Ishikawa (cell line): ENCODE measurements around the gene PSME4.

Source experiments
- CEBPB ChIP-seq: IDR thresholded peaks from 2 replicates; pipeline ENCODE4 v1.6.1; 2012
- CREB1 ChIP-seq: IDR thresholded peaks from 2 replicates; pipeline ENCODE4 v1.6.1; 2012; ENCODE audit warnings: low read depth
- EP300 ChIP-seq: IDR thresholded peaks from 2 replicates; pipeline ENCODE4 v1.6.1; 2012; ENCODE audit warnings: borderline replicate concordance
- NFIC ChIP-seq: IDR thresholded peaks from 2 replicates; pipeline ENCODE4 v1.6.1; 2012
- RAD21 ChIP-seq: IDR thresholded peaks from 2 replicates; pipeline ENCODE4 v1.6.1; 2012; ENCODE audit warnings: low read depth
- TAF1 ChIP-seq: IDR thresholded peaks from 2 replicates; pipeline ENCODE4 v1.6.1; 2012; ENCODE audit warnings: low read depth, mild to moderate bottlenecking
- TCF12 ChIP-seq: IDR thresholded peaks from 2 replicates; pipeline ENCODE4 v1.6.1; 2012; ENCODE audit warnings: low read depth
- YY1 ChIP-seq: IDR thresholded peaks from 2 replicates; pipeline ENCODE4 v1.6.1; 2012; ENCODE audit warnings: low read depth
- ZBTB7A ChIP-seq: IDR thresholded peaks from 2 replicates; pipeline ENCODE4 v1.6.1; 2012; ENCODE audit warnings: low read depth
- TF ChIP-seq, protein P1 (sequence below): IDR thresholded peaks from 2 replicates; pipeline ENCODE4 v1.6.1; 2012; ENCODE audit warnings: low read depth, mild to moderate bottlenecking

DNA sequence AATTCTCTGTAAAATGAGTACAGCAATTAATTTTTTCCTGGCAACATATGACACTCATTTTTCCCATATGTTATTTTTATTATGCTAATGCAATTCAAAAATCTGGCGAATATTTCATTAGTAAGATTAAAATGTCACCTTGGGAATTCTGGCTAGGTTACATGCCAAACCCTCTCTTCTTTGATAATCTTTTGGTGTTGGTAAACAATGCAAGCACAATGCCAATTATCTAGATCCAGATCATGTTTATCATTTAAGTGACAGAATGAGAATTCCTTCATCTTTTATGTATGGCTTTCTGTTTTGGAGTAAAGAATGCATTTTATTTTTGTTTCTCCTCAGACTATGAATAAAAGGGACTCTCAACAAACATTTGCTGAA, 144.8 kb downstream of the PSME4 start:
- TF ChIP-seq CREB1 (no peak), ZBTB7A (no peak), EP300 (no peak), TAF1 (no peak), NFIC (no peak), CEBPB (no peak), RAD21 (no peak), YY1 (no peak), TCF12 (no peak)
- TF ChIP-seq, protein P1, sequence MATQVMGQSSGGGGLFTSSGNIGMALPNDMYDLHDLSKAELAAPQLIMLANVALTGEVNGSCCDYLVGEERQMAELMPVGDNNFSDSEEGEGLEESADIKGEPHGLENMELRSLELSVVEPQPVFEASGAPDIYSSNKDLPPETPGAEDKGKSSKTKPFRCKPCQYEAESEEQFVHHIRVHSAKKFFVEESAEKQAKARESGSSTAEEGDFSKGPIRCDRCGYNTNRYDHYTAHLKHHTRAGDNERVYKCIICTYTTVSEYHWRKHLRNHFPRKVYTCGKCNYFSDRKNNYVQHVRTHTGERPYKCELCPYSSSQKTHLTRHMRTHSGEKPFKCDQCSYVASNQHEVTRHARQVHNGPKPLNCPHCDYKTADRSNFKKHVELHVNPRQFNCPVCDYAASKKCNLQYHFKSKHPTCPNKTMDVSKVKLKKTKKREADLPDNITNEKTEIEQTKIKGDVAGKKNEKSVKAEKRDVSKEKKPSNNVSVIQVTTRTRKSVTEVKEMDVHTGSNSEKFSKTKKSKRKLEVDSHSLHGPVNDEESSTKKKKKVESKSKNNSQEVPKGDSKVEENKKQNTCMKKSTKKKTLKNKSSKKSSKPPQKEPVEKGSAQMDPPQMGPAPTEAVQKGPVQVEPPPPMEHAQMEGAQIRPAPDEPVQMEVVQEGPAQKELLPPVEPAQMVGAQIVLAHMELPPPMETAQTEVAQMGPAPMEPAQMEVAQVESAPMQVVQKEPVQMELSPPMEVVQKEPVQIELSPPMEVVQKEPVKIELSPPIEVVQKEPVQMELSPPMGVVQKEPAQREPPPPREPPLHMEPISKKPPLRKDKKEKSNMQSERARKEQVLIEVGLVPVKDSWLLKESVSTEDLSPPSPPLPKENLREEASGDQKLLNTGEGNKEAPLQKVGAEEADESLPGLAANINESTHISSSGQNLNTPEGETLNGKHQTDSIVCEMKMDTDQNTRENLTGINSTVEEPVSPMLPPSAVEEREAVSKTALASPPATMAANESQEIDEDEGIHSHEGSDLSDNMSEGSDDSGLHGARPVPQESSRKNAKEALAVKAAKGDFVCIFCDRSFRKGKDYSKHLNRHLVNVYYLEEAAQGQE: no peak
